GM18505 (cell line): Measurements from ENCODE around the gene PACS1.
"Not testable (repeated sequence)": the region's sequence is repeated elsewhere in the genome, so short reads cannot be mapped to it uniquely, and the experiment has no call there.

ENCODE experiments used
- ATAC-seq: cut with Tn5 transposase; IDR thresholded peaks from one replicate; pipeline ENCODE4 v1.9.1; 2021; ENCODE audit not compliant: unreplicated experiment
- POLR2A ChIP-seq: IDR thresholded peaks from 4 replicates; pipeline ENCODE4 v1.6.1; 2011; ENCODE audit warnings: borderline replicate concordance; ENCODE audit not compliant: insufficient read depth, insufficient read length; ENCODE audit errors: extremely low read depth

PACS1 gene

GRCh38 chr11:66100272-66101065, 30.4 kb downstream of the PACS1 start:
- peak; percentile 39 for TF ChIP-seq POLR2A
- peak; percentile 73 for ATAC-seq

- no peak for ATAC-seq
- TF ChIP-seq POLR2A = no peak
These were observed 31.0 kb downstream of the PACS1 start for GRCh38 chr11:66101066-66101464.

GRCh38 chr11:66104057-66104638, 34.1 kb downstream of the PACS1 start:
- no peak for TF ChIP-seq POLR2A
- no peak for ATAC-seq

GRCh38 chr11:66106786-66107599, 36.9 kb downstream of the PACS1 start:
- no peak for TF ChIP-seq POLR2A
- ATAC-seq = no peak

- no peak for ATAC-seq
- no peak for TF ChIP-seq POLR2A
These were observed 37.8 kb downstream of the PACS1 start for GRCh38 chr11:66107600-66108510.

GRCh38 chr11:66109294-66109693, 39.2 kb downstream of the PACS1 start:
- ATAC-seq = no peak

GRCh38 chr11:66111158-66111557, 41.1 kb downstream of the PACS1 start:
- ATAC-seq = no peak

More at GRCh38 chr11:66109294-66109693, 39.2 kb downstream of the PACS1 start:
- TF ChIP-seq POLR2A = no peak

GRCh38 chr11:66112041-66112491, 42.0 kb downstream of the PACS1 start:
- TF ChIP-seq POLR2A = no peak
- ATAC-seq = no peak

More at GRCh38 chr11:66111158-66111557, 41.1 kb downstream of the PACS1 start:
- TF ChIP-seq POLR2A = no peak

- TF ChIP-seq POLR2A = no peak
- ATAC-seq = no peak
These were observed 42.8 kb downstream of the PACS1 start for GRCh38 chr11:66112601-66113499.

GRCh38 chr11:66114957-66115356, 44.9 kb downstream of the PACS1 start:
- not testable (repeated sequence) for ATAC-seq

GRCh38 chr11:66115638-66116301, 45.7 kb downstream of the PACS1 start:
- TF ChIP-seq POLR2A = no peak
- ATAC-seq = peak; percentile 49

GRCh38 chr11:66116576-66117361, 46.7 kb downstream of the PACS1 start:
- no peak for TF ChIP-seq POLR2A
- no peak for ATAC-seq
